ENCODE measurements around the gene IPO11. TPM values are rescaled to one million over a fixed set of nuclear protein-coding genes. Genes with fewer than 3 reads are reported as not detected.

The IPO11 gene
- total and polyA plus RNA-seq, 7 experiments from 2014 or later = 5.9 to 29.0 (median 23.2) TPM

DNA sequence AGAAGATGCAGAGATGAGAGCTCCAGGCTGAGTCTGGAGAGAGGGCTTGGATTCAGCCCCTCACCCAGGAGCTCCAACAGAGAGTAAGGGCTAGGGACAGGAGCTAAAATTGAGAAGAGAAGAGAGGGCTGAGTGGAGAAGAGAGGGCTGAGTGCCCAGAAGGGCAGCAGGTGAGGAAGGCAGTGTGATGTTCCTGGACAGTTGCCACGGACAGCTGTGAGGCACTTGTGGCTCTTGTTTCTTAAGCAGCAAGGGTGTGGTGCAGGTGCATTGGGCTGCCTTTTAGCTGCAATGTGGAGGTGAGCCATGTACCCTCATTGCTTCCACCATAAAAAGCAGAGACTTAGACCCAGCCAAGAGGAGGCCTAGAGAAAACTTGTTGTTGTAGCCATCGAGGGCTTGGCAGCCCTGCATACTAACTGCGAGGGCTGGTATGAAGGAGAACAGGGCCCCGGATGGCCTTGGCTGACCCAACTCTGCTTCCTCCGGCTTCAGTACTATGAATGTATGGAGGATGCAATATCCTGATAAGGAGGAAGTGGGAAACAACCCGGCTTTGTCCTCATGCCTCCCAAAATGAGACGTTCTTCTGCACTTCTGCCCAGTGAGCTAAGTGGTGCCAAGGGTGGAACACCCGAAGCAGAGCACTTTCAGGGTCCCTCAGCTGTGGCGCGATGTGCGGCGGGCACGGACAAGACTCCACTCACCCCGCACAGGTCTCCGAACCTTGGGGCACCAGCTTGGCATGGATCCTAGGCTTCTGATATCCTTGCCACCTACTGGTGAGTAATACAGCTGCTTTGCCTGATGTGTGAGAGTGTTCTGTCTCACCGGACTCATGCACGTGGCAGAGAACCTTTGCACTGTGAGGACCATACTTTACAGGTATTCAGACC, 231.2 kb downstream of the IPO11 start:
- no peaks in the 10 kb centered on the region for H3K27me3 ChIP-seq (ENCODE audit: control insufficient read depth in 2 of 2, insufficient read depth in 2 of 2, low read length in 2 of 2)
- H3K4me3 ChIP-seq (ENCODE audit: low read length) = no peak overlapping the region
- Mint-ChIP-seq H3K9me3 (peaks cover 0 to 4% (median 0%) of the 10 kb centered on the region in 11 donors), H3K36me3 (peaks cover 3 to 20% (median 11%) of the 10 kb centered on the region in 5 donors), H3K4me1 (peaks cover 0 to 9% (median 0%) of the 10 kb centered on the region in 7 donors), H3K4me3 (no peak overlapping the region), H3K27ac (no peak overlapping the region), H3K27me3 (no peaks in the 10 kb centered on the region)
- no peaks in the 10 kb centered on the region for H3K36me3 ChIP-seq (ENCODE audit: control insufficient read depth in 2 of 3, insufficient read depth in 3 of 3, low read length in 3 of 3)
- no peaks in the 10 kb centered on the region for H3K9me3 ChIP-seq (ENCODE audit: control insufficient read depth in 2 of 3, low read length in 3 of 3)
- CTCF ChIA-PET = no interaction called here
- POLR2A ChIA-PET = no interaction called here
- ATAC-seq (peak; percentile 23), DNase-seq (no peak)
- no peak overlapping the region for H3K27ac ChIP-seq (ENCODE audit: low read depth, low read length)
- no peaks in the 10 kb centered on the region for H3K4me1 ChIP-seq (ENCODE audit: control insufficient read depth in 2 of 2, insufficient read depth in 2 of 2, low read length in 2 of 2)
- intact Hi-C loops (cut with micrococcal nuclease) = no loop called here

DNA sequence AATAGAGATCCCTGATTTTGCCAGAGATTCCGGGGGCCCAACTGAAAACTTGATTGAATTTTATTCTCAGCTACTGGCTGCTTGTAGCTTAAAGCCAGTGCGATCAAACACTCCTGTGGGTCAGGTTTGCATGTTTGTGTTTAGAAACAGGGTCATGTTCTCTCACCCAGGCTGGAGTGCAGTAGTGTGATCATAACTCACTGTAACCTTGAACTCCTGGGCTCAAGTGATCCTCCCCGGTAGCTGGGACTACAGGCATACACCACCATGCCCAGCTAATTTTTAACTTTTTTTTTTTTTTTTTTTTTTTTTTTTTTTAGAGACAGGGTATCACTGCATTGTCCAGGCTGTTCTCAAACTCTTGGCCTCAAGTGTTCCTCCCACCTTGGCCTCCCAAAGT, 232.7 kb downstream of the IPO11 start:
- H3K9me3 Mint-ChIP-seq = no peaks in the 10 kb centered on the region
- DNase-seq (no peak), ATAC-seq (no peak)
- peaks cover 0 to 11% (median 0%) of the 10 kb centered on the region in 7 donors for H3K4me1 Mint-ChIP-seq
- no peak overlapping the region for H3K4me3 Mint-ChIP-seq
- peaks cover 0 to 14% (median 7%) of the 10 kb centered on the region in 5 donors for H3K36me3 Mint-ChIP-seq
- Histone ChIP-seq H3K4me3 (ENCODE audit: low read length) (no peak overlapping the region), H3K4me1 (ENCODE audit: control insufficient read depth in 2 of 2, insufficient read depth in 2 of 2, low read length in 2 of 2) (no peaks in the 10 kb centered on the region), H3K9me3 (ENCODE audit: control insufficient read depth in 2 of 3, low read length in 3 of 3) (no peaks in the 10 kb centered on the region), H3K27ac (ENCODE audit: low read depth, low read length) (no peak overlapping the region), H3K27me3 (ENCODE audit: control insufficient read depth in 2 of 2, insufficient read depth in 2 of 2, low read length in 2 of 2) (no peaks in the 10 kb centered on the region), H3K36me3 (ENCODE audit: control insufficient read depth in 2 of 3, insufficient read depth in 3 of 3, low read length in 3 of 3) (no peaks in the 10 kb centered on the region)
- ChIA-PET POLR2A (no interaction called here), CTCF (interaction anchor here (0.9 kb wide), 1 partner anchor 13 kb away, joined by 4 read pairs; no protein-coding TSS in a partner anchor)
- H3K27me3 Mint-ChIP-seq = no peaks in the 10 kb centered on the region
- intact Hi-C loops (cut with micrococcal nuclease) = no loop called here
- no peak overlapping the region for H3K27ac Mint-ChIP-seq

DNA sequence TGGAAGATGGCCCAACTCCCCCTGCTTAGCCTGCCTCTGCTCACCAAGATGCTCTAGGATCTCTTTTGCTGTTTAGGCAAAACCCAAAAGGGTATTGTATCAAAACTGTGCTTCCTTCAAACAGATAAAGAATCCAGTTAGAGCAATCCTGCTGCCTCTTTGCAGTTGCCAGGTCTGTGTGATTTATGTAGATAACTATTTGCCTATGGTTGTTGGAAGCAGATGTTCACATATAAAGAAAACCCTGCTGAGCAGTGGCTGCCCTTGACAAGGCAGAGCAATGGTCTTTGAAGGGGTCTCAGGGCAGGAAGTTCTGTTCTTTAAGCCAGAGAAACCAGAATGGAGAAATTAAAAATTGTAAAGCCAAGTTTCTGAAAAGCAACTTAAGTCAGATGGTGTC, 234.7 kb downstream of the IPO11 start:
- intact Hi-C loops (cut with micrococcal nuclease) = no loop called here
- Mint-ChIP-seq H3K9me3 (no peaks in the 10 kb centered on the region), H3K4me1 (peaks cover 0 to 11% (median 0%) of the 10 kb centered on the region in 7 donors), H3K4me3 (no peak overlapping the region), H3K27me3 (no peaks in the 10 kb centered on the region), H3K27ac (no peak overlapping the region), H3K36me3 (peaks cover under 1 to 9% (median 7%) of the 10 kb centered on the region in 5 donors)
- Histone ChIP-seq H3K27ac (ENCODE audit: low read depth, low read length) (no peak overlapping the region), H3K4me3 (ENCODE audit: low read length) (no peak overlapping the region), H3K4me1 (ENCODE audit: control insufficient read depth in 2 of 2, insufficient read depth in 2 of 2, low read length in 2 of 2) (no peaks in the 10 kb centered on the region), H3K36me3 (ENCODE audit: control insufficient read depth in 2 of 3, insufficient read depth in 3 of 3, low read length in 3 of 3) (no peaks in the 10 kb centered on the region), H3K27me3 (ENCODE audit: control insufficient read depth in 2 of 2, insufficient read depth in 2 of 2, low read length in 2 of 2) (no peaks in the 10 kb centered on the region), H3K9me3 (ENCODE audit: control insufficient read depth in 2 of 3, low read length in 3 of 3) (no peaks in the 10 kb centered on the region)
- ATAC-seq (no peak), DNase-seq (no peak)
- CTCF ChIA-PET = no interaction called here
- POLR2A ChIA-PET = no interaction called here

DNA sequence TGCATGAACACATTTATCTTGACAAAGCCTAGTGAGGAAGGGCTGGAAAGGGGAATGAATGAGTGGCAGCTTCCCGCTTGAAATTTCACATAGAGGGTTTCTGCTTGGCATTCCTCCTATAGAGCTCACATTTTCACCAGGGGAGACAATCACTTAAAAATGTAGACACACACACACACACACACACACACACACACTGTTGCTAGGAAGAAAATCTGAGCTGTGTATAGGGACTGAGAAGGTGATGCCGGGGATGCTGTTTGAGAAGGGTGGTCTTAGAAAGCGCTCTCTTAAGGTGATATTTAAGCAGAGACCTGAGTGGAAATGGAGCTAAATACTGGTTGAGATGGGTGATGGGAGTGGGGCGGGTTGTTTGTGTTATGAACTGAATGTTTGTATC, 236.5 kb downstream of the IPO11 start:
- Mint-ChIP-seq H3K27ac (no peak overlapping the region), H3K9me3 (peaks cover 0 to 5% (median 0%) of the 10 kb centered on the region in 11 donors), H3K27me3 (no peaks in the 10 kb centered on the region), H3K36me3 (peaks cover 0 to 9% (median 4%) of the 10 kb centered on the region in 5 donors), H3K4me3 (no peak overlapping the region), H3K4me1 (peaks cover 0 to 9% (median 3%) of the 10 kb centered on the region in 7 donors)
- Histone ChIP-seq H3K36me3 (ENCODE audit: control insufficient read depth in 2 of 3, insufficient read depth in 3 of 3, low read length in 3 of 3) (no peaks in the 10 kb centered on the region), H3K9me3 (ENCODE audit: control insufficient read depth in 2 of 3, low read length in 3 of 3) (no peaks in the 10 kb centered on the region), H3K27ac (ENCODE audit: low read depth, low read length) (no peak overlapping the region), H3K27me3 (ENCODE audit: control insufficient read depth in 2 of 2, insufficient read depth in 2 of 2, low read length in 2 of 2) (no peaks in the 10 kb centered on the region), H3K4me1 (ENCODE audit: control insufficient read depth in 2 of 2, insufficient read depth in 2 of 2, low read length in 2 of 2) (no peaks in the 10 kb centered on the region), H3K4me3 (ENCODE audit: low read length) (no peak overlapping the region)
- ATAC-seq (no peak), DNase-seq (no peak)
- POLR2A ChIA-PET = no interaction called here
- intact Hi-C loops (cut with micrococcal nuclease) = no loop called here
- CTCF ChIA-PET = interaction anchor here (0.6 kb wide), 1 partner anchor 1544 kb away, joined by 3 read pairs; no protein-coding TSS in a partner anchor

DNA sequence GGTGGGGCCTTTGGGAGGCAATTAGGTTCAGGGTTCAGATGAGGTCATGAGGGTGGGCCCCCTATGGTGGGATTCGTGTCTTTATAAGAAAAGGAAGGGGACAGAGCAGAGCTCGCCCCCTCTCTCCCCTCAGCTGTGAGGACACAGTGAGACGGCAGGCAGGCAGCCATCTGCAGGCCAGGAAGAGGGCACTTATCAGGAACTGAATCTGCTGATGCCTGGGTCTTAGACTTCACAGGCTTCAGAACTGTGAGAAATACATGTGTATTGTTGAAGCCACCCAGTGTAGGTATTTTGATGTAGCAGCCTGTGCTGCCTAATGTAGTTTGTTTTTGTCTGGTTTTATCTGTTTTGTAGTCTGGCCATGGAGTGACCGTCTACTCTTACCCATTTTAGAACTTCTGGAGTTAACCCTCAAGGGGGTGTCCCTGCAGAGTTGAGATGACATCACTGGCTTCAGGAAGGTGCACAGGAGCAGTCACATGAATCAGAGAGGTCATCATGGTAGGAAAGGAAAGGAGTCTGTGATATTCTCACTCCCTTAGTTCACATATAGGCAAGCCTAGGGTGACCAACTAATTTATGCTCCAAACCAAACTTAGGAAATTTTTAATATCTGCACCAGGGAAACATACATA, 237.0 kb downstream of the IPO11 start:
- DNase-seq (no peak), ATAC-seq (peak; percentile 48)
- Histone ChIP-seq H3K4me1 (ENCODE audit: control insufficient read depth in 2 of 2, insufficient read depth in 2 of 2, low read length in 2 of 2) (no peaks in the 10 kb centered on the region), H3K27me3 (ENCODE audit: control insufficient read depth in 2 of 2, insufficient read depth in 2 of 2, low read length in 2 of 2) (no peaks in the 10 kb centered on the region), H3K36me3 (ENCODE audit: control insufficient read depth in 2 of 3, insufficient read depth in 3 of 3, low read length in 3 of 3) (no peaks in the 10 kb centered on the region), H3K9me3 (ENCODE audit: control insufficient read depth in 2 of 3, low read length in 3 of 3) (no peaks in the 10 kb centered on the region), H3K4me3 (ENCODE audit: low read length) (no peak overlapping the region), H3K27ac (ENCODE audit: low read depth, low read length) (no peak overlapping the region)
- Mint-ChIP-seq H3K9me3 (peaks cover 0 to 5% (median 2%) of the 10 kb centered on the region in 11 donors), H3K36me3 (peaks cover 0 to 12% (median 2%) of the 10 kb centered on the region in 5 donors), H3K27me3 (no peaks in the 10 kb centered on the region), H3K4me1 (peaks cover 0 to 9% (median 3%) of the 10 kb centered on the region in 7 donors), H3K27ac (no peak overlapping the region), H3K4me3 (no peak overlapping the region)
- intact Hi-C loops (cut with micrococcal nuclease) = no loop called here
- ChIA-PET POLR2A (no interaction called here), CTCF (no interaction called here)

DNA sequence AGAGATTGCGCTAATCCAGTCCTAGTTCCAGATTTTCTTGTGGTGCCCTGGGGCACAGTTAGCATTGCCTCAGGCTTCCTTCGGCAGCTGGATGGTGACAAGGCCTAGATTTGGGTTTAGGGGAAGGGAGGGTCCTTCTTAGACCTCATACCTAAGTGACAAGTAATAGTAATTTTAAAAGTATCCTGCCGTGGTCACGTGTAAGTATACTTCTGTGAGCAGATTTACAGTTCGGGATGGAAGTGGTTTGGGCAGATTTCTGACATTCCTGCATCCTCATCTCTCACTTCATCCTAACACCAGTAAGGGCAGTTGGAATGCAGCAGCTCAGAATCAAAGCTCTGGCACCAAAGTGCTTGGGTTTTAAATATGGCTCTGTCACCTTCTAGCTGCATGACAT, 237.6 kb downstream of the IPO11 start:
- Mint-ChIP-seq H3K27ac (no peak overlapping the region), H3K4me3 (no peak overlapping the region), H3K9me3 (peaks cover 0 to 9% (median 3%) of the 10 kb centered on the region in 11 donors), H3K4me1 (peaks cover 0 to 9% (median 3%) of the 10 kb centered on the region in 7 donors), H3K36me3 (peaks cover 0 to 14% (median 4%) of the 10 kb centered on the region in 5 donors), H3K27me3 (no peaks in the 10 kb centered on the region)
- ATAC-seq = no peak
- no peak overlapping the region for H3K4me3 ChIP-seq (ENCODE audit: low read length)
- no peak overlapping the region for H3K27ac ChIP-seq (ENCODE audit: low read depth, low read length)
- intact Hi-C loops (cut with micrococcal nuclease) = no loop called here
- ChIA-PET CTCF (no interaction called here), POLR2A (no interaction called here)
- no peaks in the 10 kb centered on the region for H3K27me3 ChIP-seq (ENCODE audit: control insufficient read depth in 2 of 2, insufficient read depth in 2 of 2, low read length in 2 of 2)
- H3K4me1 ChIP-seq (ENCODE audit: control insufficient read depth in 2 of 2, insufficient read depth in 2 of 2, low read length in 2 of 2) = no peaks in the 10 kb centered on the region
- no peaks in the 10 kb centered on the region for H3K9me3 ChIP-seq (ENCODE audit: control insufficient read depth in 2 of 3, low read length in 3 of 3)
- no peak for DNase-seq
- no peaks in the 10 kb centered on the region for H3K36me3 ChIP-seq (ENCODE audit: control insufficient read depth in 2 of 3, insufficient read depth in 3 of 3, low read length in 3 of 3)
